GM19438 (cell line): ENCODE data around the gene XPC.
"Not testable (repeated sequence)": the region's sequence is repeated elsewhere in the genome, so short reads cannot be mapped to it uniquely, and the experiment has no call there.

Source experiments
- ATAC-seq: cut with Tn5 transposase; IDR thresholded peaks from one replicate; pipeline ENCODE4 v1.9.1; 2021; ENCODE audit warnings: low read depth; ENCODE audit not compliant: unreplicated experiment

Gene XPC

GRCh38 chr3:14124223-14124614, 54.2 kb downstream of the XPC start:
- peak; percentile 54 for ATAC-seq

GRCh38 chr3:14123308-14124222, 54.8 kb downstream of the XPC start:
- no peak for ATAC-seq

GRCh38 chr3:14122301-14122700, 56.1 kb downstream of the XPC start:
- ATAC-seq: no peak

- ATAC-seq: no peak
These were observed 56.5 kb downstream of the XPC start for GRCh38 chr3:14121859-14122258.

- not testable (repeated sequence) for ATAC-seq
These were observed 57.4 kb downstream of the XPC start for GRCh38 chr3:14120921-14121448.

GRCh38 chr3:14120111-14120920, 58.1 kb downstream of the XPC start:
- ATAC-seq: no peak

GRCh38 chr3:14119651-14120050, 58.8 kb downstream of the XPC start:
- no peak for ATAC-seq

GRCh38 chr3:14118400-14119381, 59.7 kb downstream of the XPC start:
- no peak for ATAC-seq

- ATAC-seq: no peak
These were observed 60.7 kb downstream of the XPC start for GRCh38 chr3:14117468-14118399.

- no peak for ATAC-seq
These were observed 64.3 kb downstream of the XPC start for GRCh38 chr3:14113965-14114635.

GRCh38 chr3:14110699-14111098, 67.7 kb downstream of the XPC start:
- no peak for ATAC-seq

GRCh38 chr3:14109821-14110220, 68.6 kb downstream of the XPC start:
- ATAC-seq: not testable (repeated sequence)

- no peak for ATAC-seq
These were observed 80.6 kb downstream of the XPC start for GRCh38 chr3:14097616-14098391.

GRCh38 chr3:14096742-14097141, 81.7 kb downstream of the XPC start:
- ATAC-seq: no peak
